Hematopoietic multipotent progenitor cell treated with erythropoietin and hydrocortisone succinate and interleukin-3 and kit ligand, for 8 days (in vitro differentiated cells): ENCODE results near the gene DRAXIN.

Source experiments
- DNase-seq: peaks from one replicate; pipeline ENCODE4 v3.0.0-alpha.2; 2015

DRAXIN gene

DNA sequence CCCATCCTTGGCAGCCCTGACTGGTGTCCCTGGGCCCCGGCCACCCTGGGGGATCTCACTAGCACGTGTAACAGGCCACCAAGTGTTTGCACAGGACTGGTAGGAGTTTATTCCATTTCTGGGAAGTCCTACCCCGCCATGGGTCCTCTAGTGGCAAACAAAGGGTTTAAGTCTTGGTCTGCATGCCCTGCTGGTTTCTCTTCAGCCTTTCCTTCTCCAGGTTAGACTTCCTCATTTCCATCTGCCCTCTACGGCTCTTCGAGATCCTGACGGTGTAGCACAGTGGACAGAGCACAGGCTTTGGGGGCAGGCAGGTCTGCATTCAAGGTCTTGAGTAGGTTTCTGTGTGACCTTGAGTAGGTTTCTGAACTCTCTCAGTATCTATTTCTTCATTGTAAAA is 47.3 kb downstream of the DRAXIN start:
- DNase-seq: peak; percentile 49

DNA sequence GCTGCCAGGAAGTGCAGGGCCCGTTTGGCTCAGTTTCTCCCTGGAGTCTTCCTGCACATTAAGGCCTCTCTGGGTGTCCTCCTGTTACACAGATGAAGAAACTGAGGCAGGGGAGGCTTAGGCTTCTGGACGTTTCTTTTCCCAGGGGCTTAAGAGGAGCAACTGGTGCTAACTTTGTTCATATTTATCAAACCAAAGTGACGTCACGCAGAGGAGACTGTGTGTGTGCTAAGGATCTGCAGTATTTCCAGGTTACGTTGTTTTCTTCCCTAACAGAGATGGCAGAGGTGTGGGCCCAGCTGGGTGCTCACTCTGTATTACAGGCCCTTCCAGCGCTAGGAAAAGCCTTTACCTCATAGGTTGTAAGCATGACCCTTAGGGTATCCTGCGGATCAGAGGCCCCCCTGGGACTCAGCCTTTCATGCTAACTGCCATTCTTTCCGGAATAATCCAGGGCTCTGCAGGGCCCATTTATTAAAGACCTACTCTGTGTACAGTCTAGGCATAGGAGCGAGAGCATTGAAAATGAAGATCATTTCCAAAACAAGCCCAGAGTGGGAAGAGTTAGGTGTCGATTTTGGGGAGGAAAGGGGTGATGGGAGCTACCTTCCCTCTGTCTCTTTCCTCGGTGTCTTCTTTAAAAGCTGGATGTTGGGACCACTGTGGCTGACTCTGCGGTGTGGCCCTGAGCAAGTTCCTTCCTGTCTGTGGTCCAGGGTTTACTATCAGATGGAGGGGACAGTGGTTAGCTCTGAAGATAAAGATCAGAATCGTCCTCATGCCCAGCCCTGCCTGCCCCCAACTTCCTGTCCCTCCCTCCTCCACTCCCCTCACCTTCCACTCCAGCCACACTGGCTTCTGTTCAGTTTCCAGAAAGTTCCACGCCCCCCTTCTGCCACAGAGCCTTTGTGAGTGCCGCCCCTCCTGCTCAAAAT is 49.0 kb downstream of the DRAXIN start:
- peak; percentile 72 for DNase-seq

- no peak for DNase-seq
Measured at GRCh38 chr1:11741482-11741881, 50.0 kb downstream of the DRAXIN start.

DNA sequence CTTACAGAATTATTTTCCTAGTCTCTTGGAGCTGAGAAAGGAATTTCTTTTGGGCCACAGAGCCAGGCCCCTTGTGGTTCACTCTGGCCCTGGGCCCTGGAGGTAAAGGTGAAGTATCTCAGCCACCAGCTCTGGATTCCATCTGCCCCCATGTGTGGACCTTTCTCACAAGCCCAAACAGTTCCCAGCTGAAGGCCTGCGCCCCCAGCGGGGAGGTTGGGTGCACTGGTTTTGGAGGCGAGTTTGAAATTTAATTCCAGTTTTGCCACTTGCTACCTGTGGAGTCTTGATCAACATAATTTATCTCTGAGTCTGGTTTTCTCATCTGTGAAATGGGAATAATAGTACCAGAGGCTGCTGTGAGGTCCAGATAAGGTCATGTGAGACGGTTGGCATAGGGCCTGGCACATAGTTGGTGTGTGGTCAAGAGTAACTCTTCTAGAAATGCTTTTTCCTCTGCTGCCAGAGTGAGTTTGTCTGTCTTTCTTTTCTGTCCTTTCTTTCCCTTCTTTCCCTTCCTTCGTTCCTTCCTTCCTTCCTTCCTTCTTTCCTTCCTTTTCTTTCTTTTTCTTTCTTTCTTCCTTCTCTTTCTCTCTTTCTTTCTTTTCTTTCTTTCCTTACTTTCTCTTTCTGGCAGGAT is 50.5 kb downstream of the DRAXIN start:
- DNase-seq: peak; percentile 95

DNA sequence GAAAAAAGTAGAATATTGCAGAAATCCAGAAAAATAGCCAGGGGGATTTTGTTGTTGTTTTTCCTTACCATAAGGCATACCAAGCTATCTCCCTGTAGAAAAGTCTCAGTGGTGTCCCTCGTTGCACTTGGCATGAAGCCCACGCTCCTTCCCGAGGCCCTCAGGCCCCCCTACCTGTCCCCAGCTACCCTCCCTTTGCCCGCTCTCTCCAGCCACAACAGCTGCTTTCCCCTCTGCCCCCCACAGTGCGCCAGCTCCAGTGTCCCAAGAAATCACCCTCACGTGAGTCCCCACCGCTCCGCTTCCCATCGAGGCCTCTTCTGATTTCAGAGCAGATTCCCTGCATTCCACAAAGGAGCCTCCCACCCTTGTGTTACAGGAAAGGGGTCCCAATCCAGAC is 52.8 kb downstream of the DRAXIN start:
- no peak for DNase-seq

- no peak for DNase-seq
Measured at GRCh38 chr1:11746092-11746491, 54.6 kb downstream of the DRAXIN start.

DNA sequence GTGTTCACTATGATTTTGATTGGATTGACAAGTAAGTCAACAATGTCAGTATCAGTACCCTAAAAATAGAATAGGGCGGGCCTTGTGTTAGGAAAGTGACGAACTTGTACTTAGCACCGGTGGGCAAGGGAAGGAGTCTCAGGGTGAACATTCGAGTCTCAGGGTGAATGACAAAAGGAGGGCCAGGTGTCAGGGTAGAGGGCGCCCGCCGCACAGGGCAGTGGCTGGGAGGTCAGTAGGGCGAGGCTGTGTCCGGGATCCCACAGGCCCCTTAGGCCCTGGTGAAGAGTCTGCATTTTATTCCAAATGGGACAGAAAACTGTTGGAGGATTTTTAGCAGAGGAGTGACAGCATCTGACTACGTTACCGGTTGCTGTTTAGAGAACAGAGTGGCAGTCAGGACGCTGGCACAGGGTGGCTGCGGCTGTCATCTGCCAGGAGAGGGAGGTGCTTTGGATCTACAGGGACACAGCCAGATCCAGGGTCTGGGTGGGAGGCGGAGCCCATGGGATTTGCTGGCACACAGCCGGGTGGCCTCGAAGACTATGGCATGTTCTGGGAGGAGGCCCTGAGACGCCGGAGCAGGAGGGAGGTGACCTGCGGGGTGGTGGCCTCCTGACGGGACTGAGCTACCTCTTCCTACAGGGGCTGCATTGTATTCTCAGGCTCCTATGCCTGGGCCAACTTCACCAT is 55.4 kb downstream of the DRAXIN start:
- no peak for DNase-seq

- DNase-seq: no peak
Measured at GRCh38 chr1:11748294-11749202, 57.0 kb downstream of the DRAXIN start.

DNA sequence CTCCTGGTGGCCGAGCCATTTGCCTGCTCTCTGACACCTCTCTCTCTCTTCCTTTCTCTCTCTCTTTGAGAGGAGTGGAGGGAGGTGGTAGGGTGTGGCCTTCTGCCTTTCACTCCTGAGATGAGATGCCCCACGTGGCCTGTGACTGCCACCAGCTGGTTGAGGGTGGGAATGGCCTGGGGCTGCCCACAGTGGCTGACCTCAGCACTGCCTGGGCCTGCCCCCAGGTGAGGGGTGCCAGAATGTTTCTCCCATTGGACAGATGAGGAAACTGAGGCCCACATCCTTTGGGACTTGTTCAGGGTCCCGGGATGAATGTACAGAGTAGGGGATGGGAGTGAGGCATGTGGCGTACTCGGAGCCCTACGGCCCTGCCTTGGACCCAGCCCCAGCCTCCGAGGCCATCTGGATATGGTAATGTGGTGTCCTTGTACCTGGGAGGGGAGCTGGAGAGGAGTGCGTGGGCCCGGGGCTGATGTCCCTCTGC is 57.7 kb downstream of the DRAXIN start:
- DNase-seq: peak; percentile 85

GRCh38 chr1:11749996-11750395 is 58.5 kb downstream of the DRAXIN start:
- DNase-seq: no peak

DNA sequence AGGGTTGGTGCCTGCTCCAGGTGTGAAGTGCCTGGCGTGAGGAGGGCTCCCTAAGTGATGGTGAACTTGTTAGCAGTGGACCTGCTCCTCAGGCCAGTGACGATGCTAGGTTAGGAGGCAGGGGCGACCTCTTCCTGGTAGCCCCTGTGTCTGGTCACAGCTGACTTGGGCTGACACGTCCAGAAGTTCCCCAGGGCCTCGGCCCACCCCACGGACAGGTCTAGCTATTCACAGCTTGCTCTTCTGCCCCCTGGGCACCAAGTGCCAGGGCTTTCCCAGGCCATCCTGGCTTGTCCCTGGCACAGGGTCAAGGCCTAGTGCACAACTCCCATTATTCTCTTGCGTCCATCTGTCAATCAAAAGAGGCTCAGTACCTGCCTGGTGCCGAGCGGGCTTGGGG is 59.6 kb downstream of the DRAXIN start:
- no peak for DNase-seq

DNA sequence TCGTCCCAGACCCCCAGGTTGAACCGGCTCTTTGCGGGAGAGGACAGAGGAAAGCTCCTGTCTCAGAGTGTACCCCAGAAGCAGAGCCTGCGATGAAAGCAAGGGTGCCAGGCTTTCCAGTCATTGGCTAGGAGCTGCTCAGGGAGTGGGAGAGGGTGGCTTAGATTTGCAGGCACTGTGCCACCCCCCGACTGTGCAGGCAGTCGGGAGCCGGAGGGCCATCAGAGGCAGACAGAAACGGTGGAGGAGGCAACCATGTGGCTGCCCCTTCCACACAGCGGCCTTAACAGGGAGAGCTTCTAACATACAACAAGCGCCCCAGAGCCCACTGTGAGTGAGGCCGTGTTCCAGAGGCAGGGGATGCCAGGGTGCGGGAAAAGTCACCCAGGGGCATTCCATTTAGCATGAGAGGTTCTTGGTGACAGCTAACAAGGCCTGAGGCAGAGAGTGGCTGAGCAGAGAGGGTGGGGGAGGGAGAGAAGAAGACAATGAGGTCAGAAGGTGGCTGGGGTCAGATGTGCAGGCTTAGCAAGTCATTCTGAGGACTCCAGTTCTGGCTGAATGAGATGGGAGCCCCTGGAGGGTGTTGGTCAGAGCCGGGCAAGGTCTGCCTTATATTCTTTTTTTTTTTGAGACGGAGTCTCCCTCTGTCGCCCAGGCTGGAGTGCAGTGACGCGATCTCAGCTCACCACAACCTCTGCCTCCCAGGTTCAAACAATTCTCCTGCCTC is 61.0 kb downstream of the DRAXIN start:
- DNase-seq: no peak

- no peak for DNase-seq
Measured at GRCh38 chr1:11753555-11754208, 62.2 kb downstream of the DRAXIN start.

- DNase-seq: no peak
Measured at GRCh38 chr1:11757047-11757446, 65.5 kb downstream of the DRAXIN start.

- DNase-seq: no peak
Measured at GRCh38 chr1:11759791-11760190, 68.3 kb downstream of the DRAXIN start.

DNA sequence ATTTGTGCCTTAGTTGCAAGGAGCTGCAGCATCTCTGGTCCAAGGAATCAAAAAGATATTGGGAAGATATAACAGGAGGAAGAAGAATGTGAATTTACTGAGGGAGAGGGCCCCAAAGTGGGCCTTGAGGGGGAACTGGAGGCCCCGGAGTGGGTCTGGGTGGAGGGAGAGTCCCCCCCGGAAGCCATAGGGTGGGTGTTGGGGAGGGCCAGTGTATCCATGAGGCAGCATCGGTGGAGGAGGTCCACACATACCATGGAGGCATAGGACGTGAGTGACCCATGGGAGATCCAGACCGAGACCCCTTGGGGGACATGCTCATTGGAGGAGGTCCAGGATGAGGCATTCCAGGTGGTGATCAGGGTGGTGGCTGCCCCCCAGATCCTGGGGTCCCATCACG is 69.8 kb downstream of the DRAXIN start:
- no peak for DNase-seq

- no peak for DNase-seq
Measured at GRCh38 chr1:11761988-11762406, 70.5 kb downstream of the DRAXIN start, which contains the start of gene C1orf167. Gene C1orf167 (plus strand): TSS chr1:11762193. CDS start chr1:11764401, 2,208 bp downstream.

- DNase-seq: no peak
Measured at GRCh38 chr1:11764115-11764514, 72.6 kb downstream of the DRAXIN start.

- DNase-seq: no peak
Measured at GRCh38 chr1:11764519-11764918, 73.0 kb downstream of the DRAXIN start.

- DNase-seq: no peak
Measured at GRCh38 chr1:11765661-11766428, 74.3 kb downstream of the DRAXIN start.
